ENCODE measurements around the gene GSTA5.

- TF ChIP-seq EZH2 (IDR thresholded peaks at IDR 0.05; ENCODE audit: borderline replicate concordance, low read length) (no peak), CTCF (IDR thresholded peaks at IDR 0.05; ENCODE audit: low read length) (no peak)
Observed at GRCh38 chr6:52829046-52829817, 11.4 kb downstream of the GSTA5 start.

Data from OCI-LY1 (cell line).